Astrocyte (in vitro differentiated cells and primary cell): ENCODE data around the gene MPP3.

Experiments used
- CTCF ChIP-seq: IDR thresholded peaks from 2 replicates; pipeline ENCODE4 v1.5.1; 2011; ENCODE audit warnings: low read depth, mild to moderate bottlenecking, inconsistent platforms, low read length, moderate library complexity; ENCODE audit not compliant: insufficient read depth
- EZH2 ChIP-seq: IDR thresholded peaks from 2 replicates; pipeline ENCODE4 v1.6.1; 2012; ENCODE audit warnings: mild to moderate bottlenecking, low read length, inconsistent platforms; ENCODE audit not compliant: insufficient read depth

- TF ChIP-seq CTCF: no peak
- TF ChIP-seq EZH2: no peak
These were observed 43.5 kb downstream of the MPP3 start for GRCh38 chr17:43789482-43789881.
